GM23338 (cell line): ENCODE measurements around the gene MT1B. TPM values are rescaled to one million over a fixed set of nuclear protein-coding genes. Genes with fewer than 3 reads are reported as not detected.

Experiments
- ATAC-seq: fragments of 200-7000 bp; cut with Tn5 transposase; 3 replicates; pipeline ENCODE4 v1.9.1; 2020
- DNase-seq: peaks from one replicate; pipeline ENCODE4 v3.0.0-alpha.2; 2015; ENCODE audit warnings: low spot score
- H2AFZ ChIP-seq: fragments of 200-600 bp; sonication (generic); 2 replicates; pipeline ENCODE4 v1.8.0; 2016; ENCODE audit warnings: antibody characterized with exemption, mild to moderate bottlenecking, moderate library complexity
- H3F3A ChIP-seq: fragments of 200-600 bp; sonication (generic); replicated peaks from 2 replicates; pipeline ENCODE4 v1.8.0; 2017; ENCODE audit warnings: antibody characterized with exemption, mixed run types, low read depth
- H3K27ac ChIP-seq: fragments of 200-600 bp; sonication (generic); 2 replicates; pipeline ENCODE4 v1.6.1; 2016; ENCODE audit warnings: low read depth
- H3K27me3 ChIP-seq: fragments of 200-600 bp; sonication (generic); 2 replicates; pipeline ENCODE4 v1.8.0; 2016; ENCODE audit warnings: mild to moderate bottlenecking, mixed run types, moderate library complexity; ENCODE audit not compliant: insufficient read depth
- H3K36me3 ChIP-seq: fragments of 200-600 bp; sonication (generic); 2 replicates; pipeline ENCODE4 v1.8.0; 2016; ENCODE audit warnings: mild to moderate bottlenecking; ENCODE audit not compliant: insufficient read depth
- H3K4me1 ChIP-seq: fragments of 200-600 bp; sonication (generic); 2 replicates; pipeline ENCODE4 v1.8.0; 2016; ENCODE audit warnings: mild to moderate bottlenecking, moderate library complexity; ENCODE audit not compliant: insufficient read depth
- H3K4me2 ChIP-seq: fragments of 200-600 bp; sonication (generic); 2 replicates; pipeline ENCODE4 v1.7.1; 2017; ENCODE audit warnings: mixed run types
- H3K4me3 ChIP-seq: fragments of 200-600 bp; sonication (generic); 2 replicates; pipeline ENCODE4 v1.6.1; 2016; ENCODE audit warnings: mixed run types
- H3K79me2 ChIP-seq: fragments of 200-600 bp; sonication (generic); replicated peaks from 2 replicates; pipeline ENCODE4 v1.8.0; 2017; ENCODE audit warnings: mild to moderate bottlenecking; ENCODE audit not compliant: insufficient read depth
- H3K9me2 ChIP-seq: fragments of 200-600 bp; sonication (generic); 2 replicates; pipeline ENCODE4 v1.8.0; 2017; ENCODE audit not compliant: insufficient read depth
- H4K20me1 ChIP-seq: fragments of 200-600 bp; sonication (generic); replicated peaks from 2 replicates; pipeline ENCODE4 v1.8.0; 2017; ENCODE audit warnings: mild to moderate bottlenecking; ENCODE audit not compliant: insufficient read depth
- H3K27ac Mint-ChIP-seq: 2 replicates; pipeline ENCODE4 v1.8.0; 2020; ENCODE audit warnings: inconsistent platforms, mild to moderate bottlenecking, moderate library complexity, mixed read lengths
- H3K27me3 Mint-ChIP-seq: 3 replicates; pipeline ENCODE4 v1.8.0; 2022; ENCODE audit warnings: low read depth, mild to moderate bottlenecking, moderate library complexity, mixed read lengths, inconsistent platforms; ENCODE audit not compliant: insufficient read depth, poor library complexity
- H3K36me3 Mint-ChIP-seq: 3 replicates; pipeline ENCODE4 v1.8.0; 2021; ENCODE audit warnings: low read depth, mild to moderate bottlenecking, inconsistent platforms, moderate library complexity, mixed read lengths
- H3K4me1 Mint-ChIP-seq: 3 replicates; pipeline ENCODE4 v1.8.0; 2020; ENCODE audit warnings: mild to moderate bottlenecking, inconsistent platforms, mixed read lengths
- H3K4me3 Mint-ChIP-seq: 3 replicates; pipeline ENCODE4 v1.8.0; 2021; ENCODE audit warnings: moderate library complexity, mild to moderate bottlenecking, inconsistent platforms, mixed read lengths
- H3K9me3 Mint-ChIP-seq: 3 replicates; pipeline ENCODE4 v1.8.0; 2020; ENCODE audit warnings: moderate library complexity, mild to moderate bottlenecking, inconsistent platforms, mixed read lengths
- CREB1 ChIP-seq: fragments of 250-450 bp; sonication (Bioruptor Pico); IDR thresholded peaks from 2 replicates; pipeline ENCODE4 v1.5.0; 2020; ENCODE audit warnings: low read depth, mild to moderate bottlenecking, moderate library complexity
- EZH2 ChIP-seq: fragments of 200-600 bp; sonication (generic); IDR thresholded peaks from one replicate; pipeline ENCODE4 v1.8.0; 2017; ENCODE audit warnings: antibody characterized with exemption, mild to moderate bottlenecking, low read depth; ENCODE audit not compliant: unreplicated experiment
- POLR2AphosphoS5 ChIP-seq: IDR thresholded peaks from 2 replicates; pipeline ENCODE4 v1.6.1; 2016; ENCODE audit warnings: antibody characterized with exemption, low read depth
- polyA plus RNA-seq: library from polyadenylated mRNA; unstranded; fragments of >200 nt; fragmentation: Nextera tagmentation; extraction: Ambion mirVana; gene quantifications from 2 replicates; pipeline ENCODE4 v1.2.1, GENCODE V29; 2016
- total RNA-seq: library from RNA; depleted of rRNA; stranded (reverse); fragments of >200 nt; shearing (Covaris generic); gene quantifications from 2 replicates; pipeline ENCODE4 v1.2.3, GENCODE V29; 2014
- TF ChIP-seq, protein P1 (sequence below): fragments of 250-450 bp; sonication (Bioruptor Pico); IDR thresholded peaks from 2 replicates; pipeline ENCODE4 v1.5.0; 2020; ENCODE audit warnings: mild to moderate bottlenecking, moderate library complexity
- TF ChIP-seq, protein P2 (sequence below): IDR thresholded peaks from 2 replicates; pipeline ENCODE4 v1.6.1; 2016; ENCODE audit warnings: antibody characterized with exemption

Gene MT1B
- total and polyA plus RNA-seq, 2 experiments from 2014 or later: not detected

DNA sequence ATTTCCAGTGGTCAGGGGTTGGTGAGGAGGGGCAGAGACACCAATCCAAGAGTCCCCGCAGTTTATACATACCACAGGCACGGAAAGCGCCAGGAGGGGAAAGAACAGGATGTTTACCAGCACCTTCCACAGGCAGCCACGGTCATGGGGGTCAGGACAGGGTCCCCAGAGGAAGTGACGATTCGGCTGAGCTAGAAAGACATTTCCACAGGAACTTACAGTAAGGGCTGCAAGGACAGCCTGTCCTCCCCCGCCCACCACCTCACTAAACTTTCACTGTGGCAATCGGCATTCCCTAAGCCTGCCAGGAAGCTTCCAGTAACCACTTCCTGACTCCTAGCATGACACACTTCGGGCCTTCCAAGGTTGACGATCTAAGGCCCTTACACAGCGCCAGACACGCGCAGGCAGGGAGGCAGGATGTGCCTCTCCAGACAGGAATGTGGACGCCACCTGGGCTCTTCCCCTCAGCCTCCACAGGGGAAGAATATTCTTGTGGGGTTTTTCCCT is 44.5 kb upstream of the MT1B start (continued):
- TF ChIP-seq, protein P1, sequence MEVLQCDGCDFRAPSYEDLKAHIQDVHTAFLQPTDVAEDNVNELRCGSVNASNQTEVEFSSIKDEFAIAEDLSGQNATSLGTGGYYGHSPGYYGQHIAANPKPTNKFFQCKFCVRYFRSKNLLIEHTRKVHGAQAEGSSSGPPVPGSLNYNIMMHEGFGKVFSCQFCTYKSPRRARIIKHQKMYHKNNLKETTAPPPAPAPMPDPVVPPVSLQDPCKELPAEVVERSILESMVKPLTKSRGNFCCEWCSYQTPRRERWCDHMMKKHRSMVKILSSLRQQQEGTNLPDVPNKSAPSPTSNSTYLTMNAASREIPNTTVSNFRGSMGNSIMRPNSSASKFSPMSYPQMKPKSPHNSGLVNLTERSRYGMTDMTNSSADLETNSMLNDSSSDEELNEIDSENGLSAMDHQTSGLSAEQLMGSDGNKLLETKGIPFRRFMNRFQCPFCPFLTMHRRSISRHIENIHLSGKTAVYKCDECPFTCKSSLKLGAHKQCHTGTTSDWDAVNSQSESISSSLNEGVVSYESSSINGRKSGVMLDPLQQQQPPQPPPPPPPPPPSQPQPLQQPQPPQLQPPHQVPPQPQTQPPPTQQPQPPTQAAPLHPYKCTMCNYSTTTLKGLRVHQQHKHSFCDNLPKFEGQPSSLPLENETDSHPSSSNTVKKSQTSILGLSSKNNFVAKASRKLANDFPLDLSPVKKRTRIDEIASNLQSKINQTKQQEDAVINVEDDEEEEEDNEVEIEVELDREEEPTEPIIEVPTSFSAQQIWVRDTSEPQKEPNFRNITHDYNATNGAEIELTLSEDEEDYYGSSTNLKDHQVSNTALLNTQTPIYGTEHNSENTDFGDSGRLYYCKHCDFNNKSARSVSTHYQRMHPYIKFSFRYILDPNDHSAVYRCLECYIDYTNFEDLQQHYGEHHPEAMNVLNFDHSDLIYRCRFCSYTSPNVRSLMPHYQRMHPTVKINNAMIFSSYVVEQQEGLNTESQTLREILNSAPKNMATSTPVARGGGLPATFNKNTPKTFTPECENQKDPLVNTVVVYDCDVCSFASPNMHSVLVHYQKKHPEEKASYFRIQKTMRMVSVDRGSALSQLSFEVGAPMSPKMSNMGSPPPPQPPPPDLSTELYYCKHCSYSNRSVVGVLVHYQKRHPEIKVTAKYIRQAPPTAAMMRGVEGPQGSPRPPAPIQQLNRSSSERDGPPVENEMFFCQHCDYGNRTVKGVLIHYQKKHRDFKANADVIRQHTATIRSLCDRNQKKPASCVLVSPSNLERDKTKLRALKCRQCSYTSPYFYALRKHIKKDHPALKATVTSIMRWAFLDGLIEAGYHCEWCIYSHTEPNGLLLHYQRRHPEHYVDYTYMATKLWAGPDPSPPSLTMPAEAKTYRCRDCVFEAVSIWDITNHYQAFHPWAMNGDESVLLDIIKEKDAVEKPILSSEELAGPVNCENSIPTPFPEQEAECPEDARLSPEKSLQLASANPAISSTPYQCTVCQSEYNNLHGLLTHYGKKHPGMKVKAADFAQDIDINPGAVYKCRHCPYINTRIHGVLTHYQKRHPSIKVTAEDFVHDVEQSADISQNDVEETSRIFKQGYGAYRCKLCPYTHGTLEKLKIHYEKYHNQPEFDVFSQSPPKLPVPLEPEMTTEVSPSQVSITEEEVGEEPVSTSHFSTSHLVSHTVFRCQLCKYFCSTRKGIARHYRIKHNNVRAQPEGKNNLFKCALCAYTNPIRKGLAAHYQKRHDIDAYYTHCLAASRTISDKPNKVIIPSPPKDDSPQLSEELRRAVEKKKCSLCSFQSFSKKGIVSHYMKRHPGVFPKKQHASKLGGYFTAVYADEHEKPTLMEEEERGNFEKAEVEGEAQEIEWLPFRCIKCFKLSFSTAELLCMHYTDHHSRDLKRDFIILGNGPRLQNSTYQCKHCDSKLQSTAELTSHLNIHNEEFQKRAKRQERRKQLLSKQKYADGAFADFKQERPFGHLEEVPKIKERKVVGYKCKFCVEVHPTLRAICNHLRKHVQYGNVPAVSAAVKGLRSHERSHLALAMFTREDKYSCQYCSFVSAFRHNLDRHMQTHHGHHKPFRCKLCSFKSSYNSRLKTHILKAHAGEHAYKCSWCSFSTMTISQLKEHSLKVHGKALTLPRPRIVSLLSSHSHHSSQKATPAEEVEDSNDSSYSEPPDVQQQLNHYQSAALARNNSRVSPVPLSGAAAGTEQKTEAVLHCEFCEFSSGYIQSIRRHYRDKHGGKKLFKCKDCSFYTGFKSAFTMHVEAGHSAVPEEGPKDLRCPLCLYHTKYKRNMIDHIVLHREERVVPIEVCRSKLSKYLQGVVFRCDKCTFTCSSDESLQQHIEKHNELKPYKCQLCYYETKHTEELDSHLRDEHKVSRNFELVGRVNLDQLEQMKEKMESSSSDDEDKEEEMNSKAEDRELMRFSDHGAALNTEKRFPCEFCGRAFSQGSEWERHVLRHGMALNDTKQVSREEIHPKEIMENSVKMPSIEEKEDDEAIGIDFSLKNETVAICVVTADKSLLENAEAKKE (CRISPR knock-in tag): no peak
- TF ChIP-seq EZH2: no peak

DNA sequence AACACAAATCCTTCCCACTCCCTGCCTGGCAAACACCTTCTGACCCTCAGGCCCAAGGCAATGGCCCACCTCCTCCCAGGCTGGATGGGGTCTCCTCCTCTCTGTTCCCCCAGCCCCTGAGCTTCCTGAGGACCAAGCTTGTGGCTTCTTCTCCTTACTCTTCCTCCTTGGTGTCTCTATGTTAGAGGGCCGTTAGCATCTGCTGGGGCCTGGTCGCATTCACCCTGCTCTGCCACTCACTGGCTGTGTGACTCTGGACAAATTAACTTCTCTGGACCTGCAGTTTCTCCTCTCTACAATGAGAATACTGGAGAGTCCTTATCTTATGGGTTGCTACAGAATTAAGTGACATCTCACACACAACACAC is 44.0 kb upstream of the MT1B start:
- Histone ChIP-seq H4K20me1 (no peaks in the 10 kb centered on the region), H3K27ac (no peak overlapping the region), H3K4me2 (peak overlapping the region; percentile 74), H3K4me3 (peak overlapping the region; percentile 51), H3K4me1 (peaks cover 22% of the 10 kb centered on the region), H2AFZ (no peak overlapping the region), H3K79me2 (no peaks in the 10 kb centered on the region), H3F3A (peaks cover 14% of the 10 kb centered on the region; the same call in 1 of the 2 replicates), H3K9me2 (no peaks in the 10 kb centered on the region), H3K36me3 (no peaks in the 10 kb centered on the region), H3K27me3 (peaks cover 69% of the 10 kb centered on the region)
- Mint-ChIP-seq H3K4me1 (peaks cover 34% of the 10 kb centered on the region), H3K27me3 (peaks cover 43% of the 10 kb centered on the region), H3K36me3 (peaks cover 9% of the 10 kb centered on the region; the same call in 2 of the 3 replicates), H3K4me3 (peak overlapping the region; percentile 62), H3K9me3 (no peaks in the 10 kb centered on the region), H3K27ac (no peak overlapping the region; the same call in 1 of the 2 replicates)
- no peak for DNase-seq
- no peak; the same call in 1 of the 3 replicates for ATAC-seq
- TF ChIP-seq, protein P2, sequence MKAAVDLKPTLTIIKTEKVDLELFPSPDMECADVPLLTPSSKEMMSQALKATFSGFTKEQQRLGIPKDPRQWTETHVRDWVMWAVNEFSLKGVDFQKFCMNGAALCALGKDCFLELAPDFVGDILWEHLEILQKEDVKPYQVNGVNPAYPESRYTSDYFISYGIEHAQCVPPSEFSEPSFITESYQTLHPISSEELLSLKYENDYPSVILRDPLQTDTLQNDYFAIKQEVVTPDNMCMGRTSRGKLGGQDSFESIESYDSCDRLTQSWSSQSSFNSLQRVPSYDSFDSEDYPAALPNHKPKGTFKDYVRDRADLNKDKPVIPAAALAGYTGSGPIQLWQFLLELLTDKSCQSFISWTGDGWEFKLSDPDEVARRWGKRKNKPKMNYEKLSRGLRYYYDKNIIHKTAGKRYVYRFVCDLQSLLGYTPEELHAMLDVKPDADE: no peak
- TF ChIP-seq CREB1 (CRISPR knock-in tag) (no peak), POLR2AphosphoS5 (no peak)
- TF ChIP-seq, protein P1 (CRISPR knock-in tag): no peak
